GM23338 (cell line): Measurements from ENCODE around the gene MIS12. TPM values are rescaled to one million over a fixed set of nuclear protein-coding genes. Genes with fewer than 3 reads are reported as not detected.

Experiments used
- ATAC-seq: fragments of 200-7000 bp; cut with Tn5 transposase; 3 replicates; pipeline ENCODE4 v1.9.1; 2020
- DNase-seq: peaks from one replicate; pipeline ENCODE4 v3.0.0-alpha.2; 2015; ENCODE audit warnings: low spot score
- H2AFZ ChIP-seq: fragments of 200-600 bp; sonication (generic); 2 replicates; pipeline ENCODE4 v1.8.0; 2016; ENCODE audit warnings: antibody characterized with exemption, mild to moderate bottlenecking, moderate library complexity
- H3F3A ChIP-seq: fragments of 200-600 bp; sonication (generic); replicated peaks from 2 replicates; pipeline ENCODE4 v1.8.0; 2017; ENCODE audit warnings: antibody characterized with exemption, mixed run types, low read depth
- H3K27ac ChIP-seq: fragments of 200-600 bp; sonication (generic); 2 replicates; pipeline ENCODE4 v1.6.1; 2016; ENCODE audit warnings: low read depth
- H3K27me3 ChIP-seq: fragments of 200-600 bp; sonication (generic); 2 replicates; pipeline ENCODE4 v1.8.0; 2016; ENCODE audit warnings: mild to moderate bottlenecking, mixed run types, moderate library complexity; ENCODE audit not compliant: insufficient read depth
- H3K36me3 ChIP-seq: fragments of 200-600 bp; sonication (generic); 2 replicates; pipeline ENCODE4 v1.8.0; 2016; ENCODE audit warnings: mild to moderate bottlenecking; ENCODE audit not compliant: insufficient read depth
- H3K4me1 ChIP-seq: fragments of 200-600 bp; sonication (generic); 2 replicates; pipeline ENCODE4 v1.8.0; 2016; ENCODE audit warnings: mild to moderate bottlenecking, moderate library complexity; ENCODE audit not compliant: insufficient read depth
- H3K4me2 ChIP-seq: fragments of 200-600 bp; sonication (generic); 2 replicates; pipeline ENCODE4 v1.7.1; 2017; ENCODE audit warnings: mixed run types
- H3K4me3 ChIP-seq: fragments of 200-600 bp; sonication (generic); 2 replicates; pipeline ENCODE4 v1.6.1; 2016; ENCODE audit warnings: mixed run types
- H3K79me2 ChIP-seq: fragments of 200-600 bp; sonication (generic); replicated peaks from 2 replicates; pipeline ENCODE4 v1.8.0; 2017; ENCODE audit warnings: mild to moderate bottlenecking; ENCODE audit not compliant: insufficient read depth
- H3K9me2 ChIP-seq: fragments of 200-600 bp; sonication (generic); 2 replicates; pipeline ENCODE4 v1.8.0; 2017; ENCODE audit not compliant: insufficient read depth
- H4K20me1 ChIP-seq: fragments of 200-600 bp; sonication (generic); replicated peaks from 2 replicates; pipeline ENCODE4 v1.8.0; 2017; ENCODE audit warnings: mild to moderate bottlenecking; ENCODE audit not compliant: insufficient read depth
- H3K27ac Mint-ChIP-seq: 2 replicates; pipeline ENCODE4 v1.8.0; 2020; ENCODE audit warnings: inconsistent platforms, mild to moderate bottlenecking, moderate library complexity, mixed read lengths
- H3K27me3 Mint-ChIP-seq: 3 replicates; pipeline ENCODE4 v1.8.0; 2022; ENCODE audit warnings: low read depth, mild to moderate bottlenecking, moderate library complexity, mixed read lengths, inconsistent platforms; ENCODE audit not compliant: insufficient read depth, poor library complexity
- H3K36me3 Mint-ChIP-seq: 3 replicates; pipeline ENCODE4 v1.8.0; 2021; ENCODE audit warnings: low read depth, mild to moderate bottlenecking, inconsistent platforms, moderate library complexity, mixed read lengths
- H3K4me1 Mint-ChIP-seq: 3 replicates; pipeline ENCODE4 v1.8.0; 2020; ENCODE audit warnings: mild to moderate bottlenecking, inconsistent platforms, mixed read lengths
- H3K4me3 Mint-ChIP-seq: 3 replicates; pipeline ENCODE4 v1.8.0; 2021; ENCODE audit warnings: moderate library complexity, mild to moderate bottlenecking, inconsistent platforms, mixed read lengths
- H3K9me3 Mint-ChIP-seq: 3 replicates; pipeline ENCODE4 v1.8.0; 2020; ENCODE audit warnings: moderate library complexity, mild to moderate bottlenecking, inconsistent platforms, mixed read lengths
- CREB1 ChIP-seq: fragments of 250-450 bp; sonication (Bioruptor Pico); IDR thresholded peaks from 2 replicates; pipeline ENCODE4 v1.5.0; 2020; ENCODE audit warnings: low read depth, mild to moderate bottlenecking, moderate library complexity
- EZH2 ChIP-seq: fragments of 200-600 bp; sonication (generic); IDR thresholded peaks from one replicate; pipeline ENCODE4 v1.8.0; 2017; ENCODE audit warnings: antibody characterized with exemption, mild to moderate bottlenecking, low read depth; ENCODE audit not compliant: unreplicated experiment
- STAT1 ChIP-seq: IDR thresholded peaks from one replicate; pipeline ENCODE4 v1.6.1; 2016; ENCODE audit warnings: antibody characterized with exemption; ENCODE audit not compliant: unreplicated experiment
- ZNF114 ChIP-seq: fragments of 250-450 bp; sonication (Bioruptor Pico); IDR thresholded peaks from 2 replicates; pipeline ENCODE4 v1.5.0; 2020; ENCODE audit warnings: mild to moderate bottlenecking, moderate library complexity
- ZNF331 ChIP-seq: fragments of 250-450 bp; sonication (Bioruptor Pico); IDR thresholded peaks from 2 replicates; pipeline ENCODE4 v1.5.0; 2020; ENCODE audit warnings: low read depth, mild to moderate bottlenecking, moderate library complexity
- polyA plus RNA-seq: library from polyadenylated mRNA; unstranded; fragments of >200 nt; fragmentation: Nextera tagmentation; extraction: Ambion mirVana; gene quantifications from 2 replicates; pipeline ENCODE4 v1.2.1, GENCODE V29; 2016
- total RNA-seq: library from RNA; depleted of rRNA; stranded (reverse); fragments of >200 nt; shearing (Covaris generic); gene quantifications from 2 replicates; pipeline ENCODE4 v1.2.3, GENCODE V29; 2014
- TF ChIP-seq, protein P1 (sequence below): IDR thresholded peaks from one replicate; pipeline ENCODE4 v1.6.1; 2018; ENCODE audit warnings: antibody characterized with exemption; ENCODE audit not compliant: unreplicated experiment
- TF ChIP-seq, protein P2 (sequence below): IDR thresholded peaks from 2 replicates; pipeline ENCODE4 v1.6.1; 2016; ENCODE audit warnings: antibody characterized with exemption
- TF ChIP-seq, protein P3 (sequence below), 2 experiments: fragments of 200-600 bp in 1 of 2; sonication (generic) in 1 of 2; conservative IDR thresholded peaks; 2 replicates each; pipeline versions ENCODE4 v1.5.1 to v1.6.1; 2016 to 2017; ENCODE audit warnings: antibody characterized with exemption in 2 of 2, low read depth in 2 of 2, mild to moderate bottlenecking in 2 of 2, moderate library complexity in 1 of 2

The MIS12 gene
- total and polyA plus RNA-seq, 2 experiments from 2014 or later = 14.0 to 22.8 TPM

DNA sequence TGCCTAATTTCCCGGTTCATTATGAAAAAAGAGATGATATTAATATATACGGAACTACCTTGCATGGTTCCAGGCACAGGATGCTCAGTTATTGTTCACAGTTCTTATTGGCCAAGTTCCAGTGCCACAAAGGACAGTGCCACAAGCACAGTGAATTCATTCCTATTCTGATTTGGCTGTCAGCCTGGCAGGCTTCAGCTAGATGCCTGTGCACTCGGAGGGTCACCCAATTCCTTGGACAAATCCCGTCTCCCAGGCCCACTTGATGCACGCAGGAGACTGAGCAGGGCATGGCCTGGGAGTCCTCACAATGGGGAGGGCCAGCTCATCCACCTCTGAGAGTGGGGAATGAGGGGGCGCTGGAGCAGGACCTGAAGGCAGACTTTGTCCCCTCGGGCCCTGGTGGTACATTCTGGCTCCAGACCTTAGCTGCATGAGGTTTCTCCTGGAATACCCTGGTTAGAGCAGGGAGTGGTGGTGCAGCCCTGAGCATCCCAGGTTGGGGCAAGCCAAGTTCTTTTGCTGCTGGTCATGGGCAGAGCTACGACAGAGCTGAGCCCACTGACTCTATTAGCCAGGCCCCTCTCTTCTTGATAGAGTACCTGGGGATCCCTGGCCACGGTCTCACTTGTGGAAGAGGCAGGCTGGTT, 41.4 kb downstream of the MIS12 start:
- peak; percentile 46; the same call in 2 of the 3 replicates for ATAC-seq
- Mint-ChIP-seq H3K36me3 (no peaks in the 10 kb centered on the region), H3K27me3 (no peaks in the 10 kb centered on the region), H3K4me3 (no peak overlapping the region), H3K4me1 (no peaks in the 10 kb centered on the region), H3K27ac (no peak overlapping the region), H3K9me3 (no peaks in the 10 kb centered on the region)
- no peaks in the 10 kb centered on the region for H3K79me2 ChIP-seq
- H3K36me3 ChIP-seq = no peaks in the 10 kb centered on the region
- no peaks in the 10 kb centered on the region for H3K27me3 ChIP-seq
- TF ChIP-seq ZNF114 (CRISPR knock-in tag) = no peak
- TF ChIP-seq STAT1 = no peak
- no peak for TF ChIP-seq EZH2
- no peak for TF ChIP-seq CREB1
- TF ChIP-seq ZNF331 (CRISPR knock-in tag) = no peak
- TF ChIP-seq, protein P1, sequence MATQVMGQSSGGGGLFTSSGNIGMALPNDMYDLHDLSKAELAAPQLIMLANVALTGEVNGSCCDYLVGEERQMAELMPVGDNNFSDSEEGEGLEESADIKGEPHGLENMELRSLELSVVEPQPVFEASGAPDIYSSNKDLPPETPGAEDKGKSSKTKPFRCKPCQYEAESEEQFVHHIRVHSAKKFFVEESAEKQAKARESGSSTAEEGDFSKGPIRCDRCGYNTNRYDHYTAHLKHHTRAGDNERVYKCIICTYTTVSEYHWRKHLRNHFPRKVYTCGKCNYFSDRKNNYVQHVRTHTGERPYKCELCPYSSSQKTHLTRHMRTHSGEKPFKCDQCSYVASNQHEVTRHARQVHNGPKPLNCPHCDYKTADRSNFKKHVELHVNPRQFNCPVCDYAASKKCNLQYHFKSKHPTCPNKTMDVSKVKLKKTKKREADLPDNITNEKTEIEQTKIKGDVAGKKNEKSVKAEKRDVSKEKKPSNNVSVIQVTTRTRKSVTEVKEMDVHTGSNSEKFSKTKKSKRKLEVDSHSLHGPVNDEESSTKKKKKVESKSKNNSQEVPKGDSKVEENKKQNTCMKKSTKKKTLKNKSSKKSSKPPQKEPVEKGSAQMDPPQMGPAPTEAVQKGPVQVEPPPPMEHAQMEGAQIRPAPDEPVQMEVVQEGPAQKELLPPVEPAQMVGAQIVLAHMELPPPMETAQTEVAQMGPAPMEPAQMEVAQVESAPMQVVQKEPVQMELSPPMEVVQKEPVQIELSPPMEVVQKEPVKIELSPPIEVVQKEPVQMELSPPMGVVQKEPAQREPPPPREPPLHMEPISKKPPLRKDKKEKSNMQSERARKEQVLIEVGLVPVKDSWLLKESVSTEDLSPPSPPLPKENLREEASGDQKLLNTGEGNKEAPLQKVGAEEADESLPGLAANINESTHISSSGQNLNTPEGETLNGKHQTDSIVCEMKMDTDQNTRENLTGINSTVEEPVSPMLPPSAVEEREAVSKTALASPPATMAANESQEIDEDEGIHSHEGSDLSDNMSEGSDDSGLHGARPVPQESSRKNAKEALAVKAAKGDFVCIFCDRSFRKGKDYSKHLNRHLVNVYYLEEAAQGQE = no peak
- no peak overlapping the region for H2AFZ ChIP-seq
- no peaks in the 10 kb centered on the region for H3F3A ChIP-seq
- no peak overlapping the region for H3K4me3 ChIP-seq
- H3K4me1 ChIP-seq = no peaks in the 10 kb centered on the region
- H3K9me2 ChIP-seq = no peaks in the 10 kb centered on the region
- no peak overlapping the region for H3K27ac ChIP-seq
- H4K20me1 ChIP-seq = no peaks in the 10 kb centered on the region
- no peak overlapping the region for H3K4me2 ChIP-seq
- peak; percentile 17 for DNase-seq

DNA sequence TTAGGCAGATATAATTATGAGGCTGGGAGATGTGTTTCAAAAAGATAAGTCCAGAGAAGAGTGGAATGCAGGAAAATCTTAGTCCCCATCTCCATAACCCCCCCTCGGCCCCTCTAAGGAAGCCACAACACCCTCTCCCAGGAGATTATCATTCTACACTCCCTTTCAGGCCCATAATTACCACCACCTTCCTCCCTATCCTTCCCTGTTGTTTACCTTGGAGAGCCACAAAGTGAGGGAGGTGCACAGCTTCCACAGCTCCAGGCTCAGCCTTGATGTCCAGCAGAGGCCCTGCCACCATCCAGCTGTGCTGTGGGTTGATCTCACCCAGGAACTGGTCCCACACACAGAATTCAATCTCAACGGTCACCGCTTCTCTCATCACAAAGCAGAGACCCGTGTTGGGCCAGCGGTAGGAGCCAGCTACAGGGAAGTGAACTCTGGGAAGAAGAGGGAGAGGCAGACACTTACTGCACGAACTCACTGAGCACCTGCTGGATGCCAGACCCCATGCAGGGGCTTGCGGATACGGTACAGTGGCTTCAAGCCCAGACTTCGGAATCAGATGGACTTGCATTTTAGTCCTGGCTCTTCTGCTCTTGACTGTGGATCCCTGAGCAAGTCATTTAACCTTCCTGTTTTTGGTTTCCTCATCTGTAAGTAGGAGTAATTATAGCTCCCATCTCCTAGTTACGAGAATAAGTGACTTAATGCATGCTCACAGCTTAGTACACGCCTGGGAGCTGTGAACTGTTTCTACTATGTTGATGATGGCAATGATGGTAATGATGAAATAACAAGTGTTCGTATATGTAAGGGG, 44.1 kb downstream of the MIS12 start:
- H3K36me3 Mint-ChIP-seq = no peaks in the 10 kb centered on the region
- DNase-seq (no peak), ATAC-seq (no peak)
- Histone ChIP-seq H2AFZ (no peak overlapping the region), H3K4me3 (no peak overlapping the region), H3K4me1 (no peaks in the 10 kb centered on the region), H3K27me3 (no peaks in the 10 kb centered on the region), H4K20me1 (no peaks in the 10 kb centered on the region), H3F3A (no peaks in the 10 kb centered on the region), H3K27ac (no peak overlapping the region), H3K36me3 (no peaks in the 10 kb centered on the region), H3K79me2 (no peaks in the 10 kb centered on the region), H3K4me2 (no peak overlapping the region), H3K9me2 (no peaks in the 10 kb centered on the region)
- peaks cover 2% of the 10 kb centered on the region for H3K27me3 Mint-ChIP-seq
- no peak overlapping the region for H3K27ac Mint-ChIP-seq
- H3K9me3 Mint-ChIP-seq = no peaks in the 10 kb centered on the region
- H3K4me1 Mint-ChIP-seq = no peaks in the 10 kb centered on the region; the same call in 2 of the 3 replicates
- H3K4me3 Mint-ChIP-seq = no peak overlapping the region
- TF ChIP-seq, protein P2, sequence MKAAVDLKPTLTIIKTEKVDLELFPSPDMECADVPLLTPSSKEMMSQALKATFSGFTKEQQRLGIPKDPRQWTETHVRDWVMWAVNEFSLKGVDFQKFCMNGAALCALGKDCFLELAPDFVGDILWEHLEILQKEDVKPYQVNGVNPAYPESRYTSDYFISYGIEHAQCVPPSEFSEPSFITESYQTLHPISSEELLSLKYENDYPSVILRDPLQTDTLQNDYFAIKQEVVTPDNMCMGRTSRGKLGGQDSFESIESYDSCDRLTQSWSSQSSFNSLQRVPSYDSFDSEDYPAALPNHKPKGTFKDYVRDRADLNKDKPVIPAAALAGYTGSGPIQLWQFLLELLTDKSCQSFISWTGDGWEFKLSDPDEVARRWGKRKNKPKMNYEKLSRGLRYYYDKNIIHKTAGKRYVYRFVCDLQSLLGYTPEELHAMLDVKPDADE = no peak
- TF ChIP-seq, protein P3, sequence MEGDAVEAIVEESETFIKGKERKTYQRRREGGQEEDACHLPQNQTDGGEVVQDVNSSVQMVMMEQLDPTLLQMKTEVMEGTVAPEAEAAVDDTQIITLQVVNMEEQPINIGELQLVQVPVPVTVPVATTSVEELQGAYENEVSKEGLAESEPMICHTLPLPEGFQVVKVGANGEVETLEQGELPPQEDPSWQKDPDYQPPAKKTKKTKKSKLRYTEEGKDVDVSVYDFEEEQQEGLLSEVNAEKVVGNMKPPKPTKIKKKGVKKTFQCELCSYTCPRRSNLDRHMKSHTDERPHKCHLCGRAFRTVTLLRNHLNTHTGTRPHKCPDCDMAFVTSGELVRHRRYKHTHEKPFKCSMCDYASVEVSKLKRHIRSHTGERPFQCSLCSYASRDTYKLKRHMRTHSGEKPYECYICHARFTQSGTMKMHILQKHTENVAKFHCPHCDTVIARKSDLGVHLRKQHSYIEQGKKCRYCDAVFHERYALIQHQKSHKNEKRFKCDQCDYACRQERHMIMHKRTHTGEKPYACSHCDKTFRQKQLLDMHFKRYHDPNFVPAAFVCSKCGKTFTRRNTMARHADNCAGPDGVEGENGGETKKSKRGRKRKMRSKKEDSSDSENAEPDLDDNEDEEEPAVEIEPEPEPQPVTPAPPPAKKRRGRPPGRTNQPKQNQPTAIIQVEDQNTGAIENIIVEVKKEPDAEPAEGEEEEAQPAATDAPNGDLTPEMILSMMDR (conservative IDR thresholded peaks at IDR 0.05; ENCODE audit: low read depth in 2 of 2) = no peak
- TF ChIP-seq, protein P1 = no peak
- no peak for TF ChIP-seq EZH2
